Retinal pigment epithelial cell (primary cell): ENCODE measurements around the gene HUS1.

Experiments used
- DNase-seq: peaks from one replicate; pipeline ENCODE4 v3.0.0-alpha.2; 2010; ENCODE audit warnings: low read depth
- H3K4me3 ChIP-seq: 2 replicates; pipeline ENCODE4 v1.5.1; 2011; ENCODE audit warnings: mild to moderate bottlenecking, low read length, control low read depth, moderate library complexity
- TF ChIP-seq, protein P1 (sequence below): conservative IDR thresholded peaks from 2 replicates; pipeline ENCODE4 v1.5.1; 2011; ENCODE audit warnings: low read depth, low read length, control low read depth, inconsistent platforms

The HUS1 gene

DNA sequence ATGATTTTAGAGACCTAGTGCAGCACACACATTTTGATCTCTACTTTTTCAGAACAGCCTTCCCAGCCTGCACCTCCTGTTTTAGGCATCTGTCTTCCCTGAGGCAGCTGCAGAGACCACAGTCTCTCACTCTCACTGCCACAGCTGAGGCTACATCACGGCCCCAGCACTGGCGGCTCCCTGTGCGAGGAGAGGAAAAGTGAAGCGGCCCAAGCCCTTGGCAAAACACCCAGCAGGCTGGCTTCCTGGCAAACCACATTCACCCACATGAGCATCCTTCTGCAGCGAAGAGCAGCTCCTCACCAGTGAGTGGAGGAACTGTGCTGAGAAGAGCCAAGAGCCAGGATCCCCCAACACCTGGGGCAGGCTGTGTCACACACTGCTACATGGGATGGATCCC lies 14.0 kb downstream of the HUS1 start:
- TF ChIP-seq, protein P1, sequence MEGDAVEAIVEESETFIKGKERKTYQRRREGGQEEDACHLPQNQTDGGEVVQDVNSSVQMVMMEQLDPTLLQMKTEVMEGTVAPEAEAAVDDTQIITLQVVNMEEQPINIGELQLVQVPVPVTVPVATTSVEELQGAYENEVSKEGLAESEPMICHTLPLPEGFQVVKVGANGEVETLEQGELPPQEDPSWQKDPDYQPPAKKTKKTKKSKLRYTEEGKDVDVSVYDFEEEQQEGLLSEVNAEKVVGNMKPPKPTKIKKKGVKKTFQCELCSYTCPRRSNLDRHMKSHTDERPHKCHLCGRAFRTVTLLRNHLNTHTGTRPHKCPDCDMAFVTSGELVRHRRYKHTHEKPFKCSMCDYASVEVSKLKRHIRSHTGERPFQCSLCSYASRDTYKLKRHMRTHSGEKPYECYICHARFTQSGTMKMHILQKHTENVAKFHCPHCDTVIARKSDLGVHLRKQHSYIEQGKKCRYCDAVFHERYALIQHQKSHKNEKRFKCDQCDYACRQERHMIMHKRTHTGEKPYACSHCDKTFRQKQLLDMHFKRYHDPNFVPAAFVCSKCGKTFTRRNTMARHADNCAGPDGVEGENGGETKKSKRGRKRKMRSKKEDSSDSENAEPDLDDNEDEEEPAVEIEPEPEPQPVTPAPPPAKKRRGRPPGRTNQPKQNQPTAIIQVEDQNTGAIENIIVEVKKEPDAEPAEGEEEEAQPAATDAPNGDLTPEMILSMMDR: no peak
- no peak for DNase-seq

GRCh38 chr7:47962262-47962661 lies 17.2 kb downstream of the HUS1 start:
- no peak for DNase-seq
- no peak overlapping the region for H3K4me3 ChIP-seq
- TF ChIP-seq, protein P1: no peak

More for the DNA sequence above, 14.0 kb downstream of the HUS1 start:
- no peak overlapping the region for H3K4me3 ChIP-seq

- TF ChIP-seq, protein P1: no peak
- no peak for DNase-seq
- no peak overlapping the region for H3K4me3 ChIP-seq
Measured at GRCh38 chr7:47957156-47957555, 22.3 kb downstream of the HUS1 start.

DNA sequence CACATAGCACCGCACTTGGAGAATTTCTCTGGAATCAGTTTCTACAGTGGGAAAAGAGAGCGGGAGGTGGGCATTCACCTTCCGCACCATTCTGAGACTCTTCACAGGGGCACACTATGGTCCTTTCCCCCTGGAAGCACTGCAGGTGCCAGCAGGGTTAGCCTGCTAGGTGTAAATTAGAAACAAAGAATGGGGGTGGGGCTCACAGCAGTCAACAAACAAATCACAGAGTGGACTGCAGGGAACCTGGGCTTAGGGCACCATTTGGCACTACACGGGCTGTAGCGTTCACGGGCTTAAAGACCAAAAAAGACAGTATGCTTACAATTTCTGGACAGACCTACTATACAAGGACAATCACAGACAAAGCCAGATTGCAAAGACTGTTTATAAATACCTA lies 23.2 kb downstream of the HUS1 start:
- no peak overlapping the region for H3K4me3 ChIP-seq
- TF ChIP-seq, protein P1: no peak
- no peak for DNase-seq

GRCh38 chr7:47954231-47954911 lies 25.0 kb downstream of the HUS1 start:
- no peak for DNase-seq
- no peak overlapping the region for H3K4me3 ChIP-seq
- TF ChIP-seq, protein P1: no peak

DNA sequence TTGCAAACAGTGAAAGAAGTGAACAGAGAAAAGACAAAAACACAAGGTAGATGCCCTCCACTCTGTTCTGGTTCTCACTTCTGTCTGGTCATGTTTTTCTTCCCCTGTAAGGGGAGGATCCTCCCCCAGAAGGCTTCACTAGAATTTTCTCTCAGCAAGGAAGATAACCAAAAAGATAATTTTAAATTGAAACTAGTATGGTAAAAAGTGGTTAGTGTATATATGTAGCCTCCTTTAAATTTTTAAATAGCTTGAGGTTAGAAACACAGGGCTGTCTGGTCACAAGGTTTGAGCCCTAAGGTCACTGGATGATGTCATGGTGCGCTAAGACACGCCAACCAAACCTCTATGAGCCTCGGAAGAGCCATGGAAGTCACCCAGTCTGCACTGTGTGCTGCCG lies 25.6 kb downstream of the HUS1 start:
- no peak for DNase-seq
- no peak overlapping the region for H3K4me3 ChIP-seq
- TF ChIP-seq, protein P1: no peak

- TF ChIP-seq, protein P1: no peak
- H3K4me3 ChIP-seq: no peak overlapping the region
- DNase-seq: no peak
Measured at GRCh38 chr7:47952224-47952623, 27.2 kb downstream of the HUS1 start.
